ENCODE data around the gene PITX2.
A peak's percentile ranks its signal among the peaks of the same experiment; 100 is the strongest.

The PITX2 gene

DNA sequence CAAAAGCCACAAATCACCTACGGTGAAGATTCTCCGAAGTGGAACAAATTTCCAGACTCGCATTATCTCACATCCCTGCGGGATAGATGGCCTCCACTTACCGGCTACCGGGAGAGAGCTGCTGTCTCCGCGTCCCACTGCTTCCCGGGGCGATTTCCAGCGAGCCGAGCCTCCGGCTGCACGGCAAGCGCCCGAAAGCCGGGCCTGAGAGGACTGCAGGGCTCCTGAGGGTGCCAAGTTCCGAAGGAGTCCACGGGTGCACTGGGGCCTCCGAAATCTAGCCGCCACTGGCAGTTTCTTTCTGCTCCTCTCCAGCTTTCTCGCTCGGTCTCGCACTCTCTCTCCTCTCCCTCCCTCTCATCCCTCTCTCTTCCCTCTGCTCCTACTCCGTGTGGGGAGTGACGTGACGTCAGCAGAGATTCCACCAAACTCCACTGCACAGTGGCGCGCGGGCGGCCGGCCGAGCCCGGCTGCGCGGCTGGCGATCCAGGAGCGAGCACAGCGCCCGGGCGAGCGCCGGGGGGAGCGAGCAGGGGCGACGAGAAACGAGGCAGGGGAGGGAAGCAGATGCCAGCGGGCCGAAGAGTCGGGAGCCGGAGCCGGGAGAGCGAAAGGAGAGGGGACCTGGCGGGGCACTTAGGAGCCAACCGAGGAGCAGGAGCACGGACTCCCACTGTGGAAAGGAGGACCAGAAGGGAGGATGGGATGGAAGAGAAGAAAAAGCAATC, 14.0 kb upstream of the PITX2 start:
- DNase-seq (ENCODE audit: extremely low read depth in 1 of 2, low read depth in 1 of 2): no peak

DNA sequence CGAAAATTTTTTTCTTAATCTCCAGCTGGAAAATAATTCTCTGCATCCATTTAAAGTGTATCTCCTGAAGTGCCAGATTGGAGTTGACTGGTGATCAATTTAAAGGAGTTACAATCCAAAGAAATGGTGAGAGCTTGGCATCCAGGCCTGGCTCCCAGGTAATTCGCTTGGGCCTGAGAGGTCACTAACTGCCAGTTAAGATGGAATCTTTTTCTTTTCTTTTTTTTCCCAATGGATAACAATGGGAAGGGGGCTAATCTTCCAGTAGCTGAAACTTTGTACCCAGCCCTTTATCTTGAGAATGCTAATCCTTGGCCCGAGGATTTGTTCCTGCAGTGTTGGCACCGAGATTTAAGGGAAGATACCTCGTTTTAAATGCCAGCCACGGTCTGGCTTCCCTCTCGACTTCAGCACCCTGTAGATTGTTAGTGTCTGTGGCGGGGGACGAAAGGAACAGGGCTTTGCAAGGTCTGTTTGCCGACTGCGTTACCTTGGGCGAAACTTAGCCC, 13.3 kb upstream of the PITX2 start:
- no peak for DNase-seq (ENCODE audit: extremely low read depth in 1 of 2, low read depth in 1 of 2)

DNA sequence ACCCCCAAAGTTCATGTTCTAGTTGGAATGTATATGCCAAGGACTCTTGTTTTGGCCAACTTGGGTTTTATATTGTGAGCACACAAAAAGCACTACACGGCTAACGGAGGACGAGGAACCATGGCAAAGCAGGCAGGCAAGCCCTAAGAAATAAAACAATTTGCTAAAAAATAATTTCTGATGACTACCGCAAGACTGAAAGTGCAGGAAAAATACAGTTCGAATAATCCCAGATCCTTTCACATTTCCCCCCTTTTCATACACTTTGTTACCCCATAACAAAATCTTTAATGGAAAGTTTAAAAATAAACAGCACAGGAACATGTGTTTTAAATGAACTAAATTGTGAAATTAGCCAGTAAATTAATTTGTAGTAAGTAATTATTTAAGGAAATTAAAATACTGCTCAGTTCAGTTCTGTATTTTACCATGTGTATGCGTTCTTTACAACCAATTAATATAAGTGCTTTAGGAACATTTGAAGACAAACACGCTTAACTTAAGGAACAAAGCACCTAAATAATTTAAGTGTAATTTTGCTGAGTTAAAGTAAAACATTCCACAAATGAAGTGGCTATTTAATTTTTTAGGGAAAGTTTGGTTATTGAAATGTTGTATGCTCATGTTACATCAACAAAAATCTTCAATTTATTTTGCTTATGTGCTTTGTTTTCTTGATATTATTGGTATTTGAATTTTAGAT, 12.4 kb upstream of the PITX2 start:
- DNase-seq (ENCODE audit: extremely low read depth in 1 of 2, low read depth in 1 of 2): no peak

DNA sequence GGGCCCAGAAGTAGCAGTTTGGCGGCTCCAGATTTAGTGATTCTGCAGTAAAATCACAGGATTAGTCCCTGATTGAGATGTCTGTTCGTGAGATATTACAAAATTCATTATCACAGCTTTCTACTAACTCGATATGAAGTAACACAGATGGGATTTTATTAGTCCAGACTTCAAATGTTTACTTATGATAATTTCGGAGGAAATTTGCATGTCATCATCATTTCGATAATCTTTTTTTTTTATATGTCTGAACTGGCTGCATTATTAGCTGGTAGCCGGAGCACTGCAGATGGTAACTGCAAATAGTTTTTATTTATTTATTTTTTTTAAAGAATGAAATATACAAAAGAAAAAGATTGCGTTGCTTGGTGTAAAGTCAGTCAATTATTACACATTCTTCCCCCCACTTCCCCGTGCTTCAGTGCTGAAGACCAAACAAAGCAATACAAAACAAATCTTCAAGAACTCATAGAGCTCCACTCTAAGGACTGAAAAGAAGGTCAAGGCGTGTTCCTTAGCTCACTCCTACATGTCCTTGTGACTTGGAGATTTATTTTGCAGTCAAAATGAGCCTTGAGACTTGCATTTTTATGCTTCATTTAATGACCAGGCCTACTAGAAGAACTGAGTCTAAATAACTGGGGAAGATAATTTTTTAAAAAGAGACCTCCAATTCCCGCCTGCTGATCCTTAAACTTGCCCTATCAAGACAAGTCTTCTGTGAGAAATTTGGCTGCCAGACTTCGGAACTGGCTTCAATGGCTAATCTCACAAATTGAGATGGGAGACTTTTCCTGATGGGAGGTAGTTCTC, 11.7 kb upstream of the PITX2 start:
- DNase-seq (ENCODE audit: extremely low read depth in 1 of 2, low read depth in 1 of 2): no peak

DNA sequence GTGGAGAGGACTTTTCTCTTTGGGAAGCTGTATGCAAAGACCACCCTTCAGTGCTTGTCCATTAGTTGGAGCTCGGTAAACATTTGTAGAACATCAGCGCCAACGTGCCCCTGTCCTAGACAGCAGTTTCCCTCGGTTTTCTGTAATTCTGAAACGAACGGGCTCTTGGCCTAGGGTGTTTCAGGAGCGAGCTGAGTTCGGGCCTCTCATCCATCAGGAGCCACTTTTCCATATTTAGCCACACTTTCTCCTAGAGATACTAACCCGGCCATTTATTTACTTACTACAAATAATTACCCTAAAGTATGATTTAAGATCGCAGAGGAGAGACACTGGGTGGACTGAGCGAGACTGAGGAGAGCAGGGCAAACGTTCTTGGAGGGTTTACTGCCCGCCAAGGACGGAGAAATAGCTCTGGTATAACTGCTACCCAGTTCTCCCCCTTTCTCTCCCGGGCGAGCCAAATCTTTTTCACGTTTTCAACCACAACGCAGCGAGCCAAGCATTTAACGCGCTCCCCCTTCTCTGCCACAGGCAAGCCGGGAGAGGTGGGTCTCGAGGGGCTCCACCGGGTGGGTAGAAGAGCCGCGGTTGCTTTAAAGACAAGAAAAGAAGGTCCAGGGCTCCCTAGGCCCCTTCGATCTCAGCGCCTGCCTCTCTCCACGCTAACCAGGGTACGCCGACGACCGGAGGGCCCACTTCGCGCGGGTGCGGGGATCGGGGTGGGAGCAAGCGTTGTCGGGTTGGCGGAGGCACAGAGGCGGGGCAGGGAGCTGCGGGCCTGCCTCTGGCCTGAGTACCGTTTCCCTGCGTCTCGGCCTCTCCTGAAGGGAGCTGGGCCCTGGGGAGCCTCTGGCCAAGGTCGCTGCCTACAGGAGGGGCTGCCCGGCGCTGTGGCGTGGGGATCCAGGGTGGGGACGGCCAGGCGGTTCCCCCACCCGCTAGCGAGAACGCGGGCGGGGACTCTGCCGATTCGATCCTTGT, 10.8 kb upstream of the PITX2 start:
- DNase-seq (ENCODE audit: extremely low read depth in 1 of 2, low read depth in 1 of 2): no peak

DNA sequence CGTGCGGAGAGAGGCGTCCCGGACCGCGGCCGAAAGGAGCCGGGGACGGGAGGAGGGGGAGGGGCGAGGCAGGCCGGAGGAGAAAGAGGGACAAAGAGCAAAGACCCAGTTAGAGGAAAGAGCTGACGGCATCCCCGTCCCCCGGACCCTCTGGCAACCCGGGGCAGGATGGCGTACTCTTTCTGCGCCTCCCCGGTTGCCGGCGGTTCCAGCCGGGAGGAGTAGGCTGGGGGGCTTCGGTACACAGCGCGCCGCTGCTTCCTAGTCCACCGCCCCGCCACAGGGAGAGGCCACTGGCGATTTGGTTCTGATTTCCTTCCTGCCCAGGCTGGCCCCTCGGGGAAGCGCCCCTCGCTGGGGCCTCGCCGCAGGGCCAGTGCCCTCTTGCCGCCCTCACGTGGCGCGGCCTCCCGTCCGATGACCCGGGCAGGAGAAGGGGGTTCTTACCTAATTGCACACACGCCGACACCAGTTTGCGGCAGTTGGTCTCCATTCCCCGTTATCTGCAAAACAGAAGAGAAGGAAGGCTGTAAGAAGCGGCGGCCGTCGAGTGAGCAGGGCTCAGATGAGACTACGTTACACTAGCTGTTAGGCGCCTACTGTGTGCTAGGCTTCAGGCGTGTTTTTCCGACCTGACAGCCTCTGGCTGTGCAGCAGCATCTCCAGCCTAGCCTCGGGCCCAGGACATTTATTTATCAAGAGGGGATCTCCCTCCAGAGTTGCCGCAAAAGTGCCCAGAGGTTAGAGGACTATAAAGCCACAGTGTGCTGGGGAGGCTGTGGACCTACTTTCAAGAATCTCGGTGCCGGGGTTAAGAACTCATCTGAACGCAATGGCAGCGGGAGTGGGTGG, 9.9 kb upstream of the PITX2 start:
- no peak for DNase-seq (ENCODE audit: extremely low read depth in 1 of 2, low read depth in 1 of 2)

DNA sequence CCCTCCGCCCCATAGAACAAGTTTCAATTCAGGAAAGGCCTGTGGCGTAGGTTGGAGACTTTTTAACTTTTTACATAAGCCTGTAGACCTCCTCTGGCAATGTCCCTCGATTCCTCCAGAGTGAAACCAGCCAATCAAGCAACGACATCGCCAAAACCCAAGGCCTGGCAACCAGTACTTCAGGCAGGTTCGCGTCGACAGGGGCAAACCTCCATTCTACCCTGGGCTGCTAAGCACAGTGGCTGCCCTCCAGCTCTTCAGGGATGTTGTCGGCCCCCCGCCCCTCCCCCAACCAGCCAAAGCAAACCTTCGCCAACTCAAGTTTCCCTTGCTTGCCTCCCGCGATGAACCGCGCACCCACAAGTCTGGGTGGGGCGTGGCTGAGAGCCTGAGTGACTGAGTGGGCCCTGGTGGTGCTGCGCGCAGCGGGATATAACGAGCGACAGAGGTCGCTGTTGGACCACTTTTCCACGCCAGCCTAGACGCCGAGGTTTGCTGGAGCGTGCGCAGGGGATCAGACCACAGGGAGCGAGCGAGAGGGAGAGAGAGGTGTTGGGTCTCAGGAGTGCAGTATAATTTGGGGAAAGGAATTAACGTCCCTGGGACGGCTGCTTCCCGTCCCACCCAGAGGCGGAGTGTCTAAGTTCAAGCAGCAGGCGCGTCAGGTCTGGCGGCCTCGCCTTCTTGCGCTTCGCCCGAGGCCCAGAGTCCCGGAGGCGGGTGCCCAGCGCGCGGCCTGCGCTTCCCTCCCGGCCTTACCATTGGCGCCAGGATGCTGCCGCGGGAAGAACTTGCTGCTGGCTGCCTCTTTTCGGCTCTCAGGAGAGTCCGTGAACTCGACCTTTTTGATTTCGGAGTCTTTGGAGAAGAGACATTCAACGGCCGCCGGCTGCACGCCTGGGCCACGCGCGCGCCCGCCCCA, 9.0 kb upstream of the PITX2 start:
- DNase-seq (ENCODE audit: extremely low read depth in 1 of 2, low read depth in 1 of 2): peak in 1 of 2 donors; percentile 24

DNA sequence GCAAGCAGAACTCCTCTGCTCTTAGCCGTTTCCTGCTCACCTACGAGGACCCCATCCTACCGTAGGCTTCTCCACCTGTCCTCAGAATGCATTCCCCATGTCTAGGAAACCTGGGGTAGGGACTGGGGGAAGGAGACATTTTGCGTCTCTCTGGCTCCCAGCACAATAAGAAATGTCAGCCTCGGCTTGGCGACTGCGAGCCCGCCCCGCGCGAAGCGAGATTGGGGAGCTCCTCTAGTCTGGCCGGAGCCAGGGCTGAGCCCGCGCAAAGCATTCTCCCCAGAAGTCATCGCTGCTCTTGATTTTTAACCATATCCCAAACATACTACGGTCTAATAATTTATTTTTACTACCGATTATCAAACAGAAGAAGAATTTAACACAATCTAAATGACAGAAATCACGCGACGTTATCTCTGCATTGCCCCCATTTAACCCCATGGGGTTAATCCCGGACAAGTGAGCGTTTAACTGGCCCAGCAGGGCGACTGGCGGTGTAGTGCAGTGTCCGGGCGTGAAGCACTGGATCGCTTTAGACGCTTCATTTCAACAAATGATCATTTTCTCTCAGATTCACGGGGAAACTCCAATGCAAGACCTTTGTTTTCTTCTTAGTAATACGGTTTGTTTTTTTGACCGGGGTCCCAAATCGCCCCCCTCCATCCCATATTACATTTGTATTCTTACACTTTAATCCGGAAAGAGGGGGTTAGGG, 8.0 kb upstream of the PITX2 start:
- DNase-seq (ENCODE audit: extremely low read depth in 1 of 2, low read depth in 1 of 2): no peak

DNA sequence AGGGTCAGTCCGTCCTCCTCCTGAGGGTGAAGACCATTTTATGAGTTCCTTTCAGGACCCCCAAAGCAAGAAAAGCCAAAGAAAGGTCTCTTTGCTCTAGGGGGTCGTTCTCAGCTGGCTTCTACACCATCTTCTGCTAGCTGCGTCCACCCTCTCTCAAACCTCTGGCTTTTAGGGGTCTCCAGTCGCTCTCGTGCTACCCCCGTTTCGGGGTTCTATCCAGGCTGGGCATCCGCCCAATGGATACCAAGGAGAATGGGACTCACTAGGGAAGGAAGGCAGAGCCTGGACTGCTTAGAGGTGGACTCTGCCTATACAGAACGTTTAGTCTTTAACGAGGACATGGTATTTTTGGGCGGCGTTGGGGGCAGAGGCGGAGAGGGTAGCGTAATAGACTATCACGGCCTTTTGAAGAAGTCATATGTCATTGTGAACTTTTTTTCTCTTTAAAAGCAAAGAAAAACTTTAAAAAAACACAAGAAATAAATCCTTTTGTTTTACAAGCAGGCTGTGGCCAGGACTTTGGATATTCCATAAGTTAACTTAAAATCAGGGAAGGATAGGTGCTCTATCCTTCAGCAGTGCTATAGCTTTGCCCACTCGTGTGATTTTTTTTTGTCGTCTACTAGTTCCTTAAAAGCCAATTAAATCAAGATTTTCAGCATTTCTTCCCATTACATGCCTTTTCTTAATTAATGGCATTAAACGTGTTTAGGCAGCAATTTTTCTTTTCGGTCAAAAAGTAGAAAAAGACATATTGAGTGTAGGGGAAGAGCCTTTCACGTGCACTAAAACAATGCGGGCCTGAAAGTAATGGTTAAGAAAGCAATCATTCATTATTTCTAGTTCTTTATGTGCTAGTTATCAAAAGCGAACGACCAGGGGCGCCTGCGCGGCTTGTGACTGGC, 7.2 kb upstream of the PITX2 start:
- DNase-seq (ENCODE audit: extremely low read depth in 1 of 2, low read depth in 1 of 2): no peak

DNA sequence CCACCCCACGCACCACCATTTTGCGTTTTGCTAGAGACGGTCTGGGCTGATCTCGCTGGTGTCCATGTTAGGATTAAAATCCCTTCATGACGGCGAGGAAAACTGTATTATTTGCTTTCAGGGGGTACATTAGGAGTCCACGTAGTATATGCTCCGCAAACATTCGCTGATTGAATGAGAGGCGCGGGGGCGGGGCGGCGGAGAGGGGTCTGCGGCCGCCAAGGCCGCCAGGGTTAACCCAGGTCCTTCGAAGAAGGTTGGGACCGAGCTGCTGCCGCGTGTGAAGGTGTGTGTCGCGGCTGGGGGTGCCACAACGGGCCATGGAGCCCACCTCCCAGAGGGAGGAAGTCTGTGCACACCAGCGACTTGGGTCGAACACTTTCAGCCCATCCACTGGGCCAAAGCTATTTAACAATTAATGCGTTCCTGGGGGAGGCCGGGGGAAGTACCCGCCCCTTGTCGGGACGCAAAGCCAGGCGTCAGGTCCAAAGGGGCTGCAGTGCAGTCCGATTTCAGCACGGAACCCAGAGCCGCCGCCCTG, 6.4 kb upstream of the PITX2 start:
- no peak for DNase-seq (ENCODE audit: extremely low read depth in 1 of 2, low read depth in 1 of 2)

DNA sequence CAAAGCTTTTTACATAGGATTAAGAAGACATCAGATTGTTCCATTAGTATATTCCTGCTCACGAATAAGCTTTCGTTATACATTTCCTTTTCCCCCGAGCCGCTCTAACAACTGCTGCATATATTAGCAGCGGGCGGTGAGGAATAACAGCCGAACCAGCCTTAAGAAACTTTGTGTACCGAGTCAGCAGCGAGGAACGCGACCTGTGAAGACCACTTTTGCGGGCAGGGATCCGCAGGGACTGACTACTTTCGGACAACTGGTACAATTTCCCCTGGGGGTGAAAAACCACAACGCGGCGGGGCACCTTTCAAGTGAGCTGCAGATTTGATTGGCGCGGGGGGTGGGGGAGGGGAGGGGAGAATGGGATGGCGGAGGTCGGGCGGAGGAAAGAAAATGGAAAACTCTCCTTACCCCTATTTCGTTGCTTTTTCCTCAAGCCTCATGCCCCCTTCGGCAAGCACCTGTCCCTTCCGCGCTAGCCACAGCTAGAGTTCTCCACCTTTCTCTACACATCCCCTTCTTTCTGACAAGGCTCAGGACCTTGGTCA, 5.9 kb upstream of the PITX2 start:
- no peak for DNase-seq (ENCODE audit: extremely low read depth in 1 of 2, low read depth in 1 of 2)

DNA sequence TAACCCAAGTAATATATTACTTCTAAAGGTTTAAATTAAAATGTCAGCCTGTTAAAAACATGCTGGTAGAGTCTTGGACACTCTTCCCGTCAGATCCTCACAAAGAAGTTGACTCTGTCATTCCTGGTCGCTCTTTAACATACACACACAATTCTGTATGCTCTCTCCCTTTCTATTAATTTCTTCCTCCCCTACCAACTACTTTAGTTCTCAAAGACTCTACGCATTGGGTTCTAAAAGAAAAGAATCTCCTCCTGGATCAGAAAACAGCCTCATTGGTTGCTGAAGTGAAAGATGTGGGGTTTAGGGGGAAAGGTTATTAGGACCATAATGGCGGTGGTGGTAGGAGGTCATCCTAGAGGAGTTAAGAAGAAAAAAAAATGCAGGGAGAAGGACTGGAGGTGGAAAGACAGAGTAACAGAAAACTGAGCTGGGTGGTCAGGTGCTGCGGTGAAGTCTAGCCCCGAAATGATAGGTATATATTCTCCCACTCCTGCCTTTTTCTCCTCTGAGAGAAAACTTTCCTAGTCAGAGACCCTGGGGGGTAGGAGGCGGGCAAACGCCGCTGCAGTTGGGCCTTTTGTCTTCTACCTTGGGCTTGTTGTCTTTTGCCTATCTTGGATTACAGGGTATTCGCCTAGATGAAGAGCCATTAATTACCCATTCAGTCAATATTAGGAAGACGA, 5.2 kb upstream of the PITX2 start:
- no peak for DNase-seq (ENCODE audit: extremely low read depth in 1 of 2, low read depth in 1 of 2)

DNA sequence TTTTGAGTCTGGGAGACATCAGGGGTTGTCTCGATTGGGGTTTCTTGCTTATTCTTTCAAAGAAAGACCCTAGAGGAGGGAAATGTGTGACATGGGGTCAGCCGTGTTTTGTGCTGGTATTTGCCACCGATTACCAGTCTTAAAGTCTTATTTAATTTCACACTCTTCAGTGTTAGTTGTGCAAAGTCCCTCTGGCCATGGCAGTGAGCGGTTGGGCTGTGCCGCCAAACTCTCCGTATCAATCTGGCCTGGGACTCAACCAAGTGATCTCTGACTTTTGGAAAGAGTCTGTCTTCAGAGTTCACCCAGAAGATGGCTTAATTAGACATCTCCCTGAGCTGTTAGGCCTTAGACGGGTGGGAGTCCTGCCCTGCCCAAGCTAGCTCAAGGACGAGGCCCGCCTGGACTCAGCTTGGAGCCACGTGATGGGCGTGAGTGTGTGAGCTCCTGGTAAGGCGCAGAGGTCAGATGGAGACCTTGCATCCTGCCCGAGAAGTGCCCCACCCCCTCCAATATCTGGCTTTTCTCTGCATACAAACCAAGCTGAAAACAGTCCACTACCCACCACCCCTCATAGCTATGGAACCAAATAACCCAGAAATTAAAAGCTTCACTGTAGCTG, 3.8 kb upstream of the PITX2 start:
- no peak for DNase-seq (ENCODE audit: extremely low read depth in 1 of 2, low read depth in 1 of 2)

DNA sequence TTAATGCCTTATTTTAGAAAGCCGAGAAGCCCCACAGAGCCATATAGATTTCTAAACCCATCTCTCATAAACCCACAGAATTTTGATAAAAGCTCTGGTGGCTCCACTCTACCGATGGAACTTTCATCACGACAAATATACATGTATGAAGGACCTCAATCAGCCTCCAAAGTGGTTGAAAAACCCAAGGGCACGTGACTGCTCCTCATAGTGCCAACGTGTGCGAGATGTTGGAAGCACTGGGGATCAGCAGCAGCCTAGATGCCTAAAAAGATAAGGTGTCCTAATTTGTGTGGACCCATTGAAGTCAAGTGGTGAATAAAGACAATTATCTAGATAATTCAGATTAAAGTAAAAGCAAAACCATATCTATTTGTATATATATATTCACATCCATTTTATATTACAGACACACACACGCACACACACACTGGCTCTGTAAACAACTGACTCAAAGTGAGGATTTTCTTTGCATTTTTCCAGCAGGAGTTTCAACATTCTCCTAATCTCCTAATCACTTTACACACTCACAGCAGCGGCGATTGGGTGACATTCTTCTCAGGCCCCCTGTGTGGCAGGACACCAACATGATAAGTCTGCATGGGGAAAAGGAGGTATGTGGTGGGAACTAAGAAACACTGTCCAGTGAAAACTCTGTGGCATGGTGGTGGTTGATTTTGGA, 2.8 kb upstream of the PITX2 start:
- DNase-seq (ENCODE audit: extremely low read depth in 1 of 2, low read depth in 1 of 2): no peak

Data from stimulated activated CD8-positive, alpha-beta memory T cell treated with anti-CD3 and anti-CD28 coated beads, Interleukin-7, amount 100 ng/mL, for 48 hours (primary cell).